Endothelial cell of umbilical vein (primary cell): Measurements from ENCODE around the gene GNPDA1. TPM values are rescaled to one million over a fixed set of nuclear protein-coding genes. Genes with fewer than 3 reads are reported as not detected.

ENCODE experiments used
- BruUV-seq: library from RNA; stranded (reverse); fragments of 400-500 nt; replicated peaks from 2 replicates; lab custom pipeline; 2021; lab: Mats Ljungman, UMichigan
- CTCF ChIA-PET: fragments of 300-600, 350-600 bp; sonication (Branson Sonifier 250); formaldehyde crosslinking; loops from one replicate; lab custom pipeline; 2021; ENCODE audit warnings: antibody characterized with exemption, inconsistent platforms; lab: Charles Lee
- POLR2A ChIA-PET: fragments of 300-600, 350-600 bp; sonication (Branson Sonifier 250); formaldehyde crosslinking; loops from one replicate; lab custom pipeline; 2021; ENCODE audit warnings: antibody characterized with exemption, inconsistent platforms; lab: Charles Lee
- DNase-seq: peaks from one replicate; pipeline ENCODE4 v3.0.0-alpha.2; 2011; ENCODE audit warnings: low read depth, low spot score
- FAIRE-seq: peaks from 2 replicates; lab custom pipeline; 2011; peaks lifted over from hg19 to GRCh38; lab: Jason Lieb, UNC
- H2AFZ ChIP-seq: 2 replicates; pipeline ENCODE4 v1.6.0; 2012; ENCODE audit warnings: low read depth, low read length, control low read depth, inconsistent platforms
- H3K27ac ChIP-seq: 2 replicates; pipeline ENCODE4 v1.5.1; 2011; ENCODE audit warnings: low read depth, mild to moderate bottlenecking, control low read depth, low read length, moderate library complexity; ENCODE audit not compliant: insufficient read depth
- H3K27me3 ChIP-seq, 2 experiments: 2 replicates each; pipeline versions ENCODE4 v1.6.0 to v1.6.1; 2011; ENCODE audit warnings: low read length in 2 of 2, mixed read lengths in 1 of 2; ENCODE audit not compliant: control insufficient read depth in 2 of 2, insufficient read depth in 2 of 2
- H3K36me3 ChIP-seq, 2 experiments: 2 replicates in 1 of 2; 3 replicates in 1 of 2; pipeline ENCODE4 v1.5.1; 2011; ENCODE audit warnings: low read length in 2 of 2, mild to moderate bottlenecking in 1 of 2, moderate library complexity in 1 of 2; ENCODE audit not compliant: control insufficient read depth in 2 of 2, insufficient read depth in 2 of 2; ENCODE audit errors: extremely low read depth in 1 of 2
- H3K4me1 ChIP-seq: 3 replicates; pipeline ENCODE4 v1.5.1; 2011; ENCODE audit warnings: mild to moderate bottlenecking, low read length; ENCODE audit not compliant: control insufficient read depth, insufficient read depth; ENCODE audit errors: extremely low read depth
- H3K4me2 ChIP-seq: 2 replicates; pipeline ENCODE4 v1.6.1; 2011; ENCODE audit warnings: low read length, control low read depth, mixed read lengths; ENCODE audit not compliant: insufficient read depth
- H3K4me3 ChIP-seq, 3 experiments: fragments of 200-600 bp in 1 of 3; sonication (generic), shearing (Covaris generic) in 1 of 3; replicated peaks in 1 of 3; 2 replicates each; pipeline ENCODE4 v1.5.1; 2011 to 2016; ENCODE audit warnings: control low read depth in 3 of 3, low read length in 3 of 3, mild to moderate bottlenecking in 2 of 3, inconsistent platforms in 1 of 3, low read depth in 1 of 3, moderate library complexity in 1 of 3; ENCODE audit not compliant: insufficient read depth in 1 of 3
- H3K79me2 ChIP-seq: 2 replicates; pipeline ENCODE4 v1.6.0; 2012; ENCODE audit warnings: low read length, inconsistent platforms; ENCODE audit not compliant: control insufficient read depth, insufficient read depth
- H3K9ac ChIP-seq: replicated peaks from 2 replicates; pipeline ENCODE3; 2011; ENCODE audit warnings: low read length, control low read depth; ENCODE audit not compliant: insufficient read depth; ENCODE audit errors: extremely low read depth
- H3K9me1 ChIP-seq: replicated peaks from 3 replicates; pipeline ENCODE4 v1.6.0; 2011; ENCODE audit warnings: mild to moderate bottlenecking, low read length; ENCODE audit not compliant: control insufficient read depth, insufficient read depth; ENCODE audit errors: extremely low read depth
- H3K9me3 ChIP-seq: replicated peaks from 2 replicates; pipeline ENCODE4 v1.5.1; 2012; ENCODE audit warnings: low read length, inconsistent platforms; ENCODE audit not compliant: control insufficient read depth, insufficient read depth
- H4K20me1 ChIP-seq: replicated peaks from 2 replicates; pipeline ENCODE3; 2011; ENCODE audit warnings: mild to moderate bottlenecking, low read length; ENCODE audit not compliant: control insufficient read depth, insufficient read depth; ENCODE audit errors: extremely low read depth
- CTCF ChIP-seq, 2 donors: IDR thresholded peaks; 1 replicate in 1 of 2; 2 replicates in 1 of 2; pipeline ENCODE4 v1.5.1; 2011; ENCODE audit warnings: low read length in 2 of 2, mild to moderate bottlenecking in 2 of 2, moderate library complexity in 2 of 2, control low read depth in 1 of 2, inconsistent platforms in 1 of 2, low read depth in 1 of 2; ENCODE audit not compliant: insufficient read depth in 1 of 2; ENCODE audit errors: extremely low read depth in 1 of 2
- EZH2 ChIP-seq: IDR thresholded peaks from 2 replicates; pipeline ENCODE4 v1.6.1; 2012; ENCODE audit warnings: borderline replicate concordance, low read depth, mild to moderate bottlenecking, moderate library complexity, low read length, inconsistent platforms; ENCODE audit not compliant: severe bottlenecking
- GATA2 ChIP-seq: IDR thresholded peaks from 2 replicates; pipeline ENCODE4 v1.7.0; 2011; ENCODE audit warnings: low read depth, mild to moderate bottlenecking, moderate library complexity, mixed read lengths, low read length; ENCODE audit not compliant: insufficient read length, insufficient read depth
- JUN ChIP-seq: IDR thresholded peaks from 2 replicates; pipeline ENCODE4 v1.6.1; 2011; ENCODE audit warnings: borderline replicate concordance, low read depth; ENCODE audit not compliant: insufficient read length, insufficient read depth
- POLR2A ChIP-seq: IDR thresholded peaks from 2 replicates; pipeline ENCODE4 v1.6.1; 2012; ENCODE audit warnings: low read depth, mild to moderate bottlenecking, control low read depth, low read length
- POLR2AphosphoS5 ChIP-seq: IDR thresholded peaks from 2 replicates; pipeline ENCODE4 v1.6.1; 2012; ENCODE audit warnings: low read depth, mild to moderate bottlenecking, control low read depth, low read length, moderate library complexity; ENCODE audit not compliant: insufficient read depth
- dilution Hi-C: fragments of 300-500 bp; cut with MboI; formaldehyde crosslinking; loops from one replicate; pipeline ENCODE4 v1.15.0; 2019; ENCODE audit warnings: low sequenced_read_pairs; ENCODE audit not compliant: extremely low pct_ligation_motif_present
- intact Hi-C: fragments of 100-400 bp; cut with micrococcal nuclease; formaldehyde crosslinking; loops from one replicate; pipeline ENCODE4 v1.10.0; 2022
- polyA plus RNA-seq, 4 experiments: library from polyadenylated mRNA; depleted of rRNA in 3 of 4; stranded (reverse) in 3 of 4; unstranded in 1 of 4; fragments of >200 nt; gene quantifications; 2 replicates each; pipeline versions ENCODE4 v1.2.1 to v1.2.3, GENCODE V29; 2011 to 2012; ENCODE audit warnings: missing spikeins in 1 of 4
- total RNA-seq: library from RNA; stranded (reverse); gene quantifications from 2 replicates; pipeline ENCODE4 v1.2.3, GENCODE V29; 2021

GNPDA1 gene
- total and polyA plus RNA-seq, 2 donors (not counting 3 experiments of a cell fraction or from before 2014, with no cell fraction given) = 22.5 to 49.3 TPM

GRCh38 chr5:141961466-141961865 is 51.4 kb downstream of the GNPDA1 start:
- H3K79me2 ChIP-seq = no peaks in the 10 kb centered on the region
- BruUV-seq = no TSS peak
- H2AFZ ChIP-seq = no peak overlapping the region
- CTCF ChIA-PET = interaction anchor here (1.0 to 9.7 kb wide), 47 partner anchors 8 to 369 kb away, joined by 3 to 303 read pairs (median 8); partner anchors contain the start of genes DELE1, PCDH1 and RNF14
- H3K27ac ChIP-seq = no peak overlapping the region
- TF ChIP-seq GATA2 (no peak), JUN (no peak), EZH2 (no peak), POLR2AphosphoS5 (no peak), POLR2A (no peak)
- H3K4me2 ChIP-seq = no peak overlapping the region
- peaks cover 31% of the 10 kb centered on the region for H3K4me1 ChIP-seq
- no peaks in the 10 kb centered on the region for H3K9me1 ChIP-seq
- H3K36me3 ChIP-seq = no peaks in the 10 kb centered on the region
- no peaks in the 10 kb centered on the region for H4K20me1 ChIP-seq
- no peak overlapping the region for H3K9ac ChIP-seq
- dilution Hi-C loops (no loop called here), intact Hi-C loops (no loop called here)
- FAIRE-seq = no peak
- H3K4me3 ChIP-seq = no peak overlapping the region
- POLR2A ChIA-PET = interaction anchor here (0.7 to 1.6 kb wide), 2 partner anchors 38 to 278 kb away, joined by 3 to 4 read pairs; partner anchors contain the start of gene DELE1
- H3K9me3 ChIP-seq = no peaks in the 10 kb centered on the region
- no peak for DNase-seq
- H3K27me3 ChIP-seq = no peaks in the 10 kb centered on the region

- H3K36me3 ChIP-seq = no peaks in the 10 kb centered on the region
- H3K9me1 ChIP-seq = no peaks in the 10 kb centered on the region
- no peaks in the 10 kb centered on the region for H3K79me2 ChIP-seq
- H4K20me1 ChIP-seq = no peaks in the 10 kb centered on the region
- DNase-seq (peak; percentile 88), FAIRE-seq (peak; percentile 94)
- CTCF ChIA-PET = interaction anchor here (0.6 to 9.7 kb wide), 66 partner anchors 9 to 369 kb away, joined by 3 to 303 read pairs (median 6); partner anchors contain the start of genes ARAP3, DELE1, PCDH1 and RNF14
- POLR2A ChIA-PET = interaction anchor here (0.7 to 1.6 kb wide), 5 partner anchors 9 to 278 kb away, joined by 3 to 4 read pairs (median 3); partner anchors contain the start of genes DELE1 and RNF14
- intact Hi-C loops (loop anchor here (1.0 kb wide), 6 partner anchors 71 to 268 kb away; no protein-coding TSS in a partner anchor), dilution Hi-C loops (no loop called here)
- no peak overlapping the region for H3K27ac ChIP-seq
- H3K4me1 ChIP-seq = peaks cover 31% of the 10 kb centered on the region
- H3K9me3 ChIP-seq = no peaks in the 10 kb centered on the region
- H3K4me3 ChIP-seq = no peak overlapping the region
- TF ChIP-seq GATA2 (no peak), CTCF (IDR thresholded peaks at IDR 0.05; ENCODE audit: extremely low read depth in 1 of 2, insufficient read depth in 1 of 2, low read depth in 1 of 2, low read length in 2 of 2) (peak; percentile 80 to 86)
- H3K27me3 ChIP-seq = no peaks in the 10 kb centered on the region
- no TSS peak for BruUV-seq
- H2AFZ ChIP-seq = peak overlapping the region; percentile 60
- H3K4me2 ChIP-seq = no peak overlapping the region
- H3K9ac ChIP-seq = no peak overlapping the region
Observed at GRCh38 chr5:141960449-141961323, 52.1 kb downstream of the GNPDA1 start.
